DLD1 (cell line): ENCODE data around the gene PRKAR1B.

Source experiments
- in situ Hi-C: cut with HindIII; loops from 2 replicates; pipeline ENCODE4 v1.10.0; 2017; ENCODE audit warnings: low sequenced_read_pairs

PRKAR1B gene

DNA sequence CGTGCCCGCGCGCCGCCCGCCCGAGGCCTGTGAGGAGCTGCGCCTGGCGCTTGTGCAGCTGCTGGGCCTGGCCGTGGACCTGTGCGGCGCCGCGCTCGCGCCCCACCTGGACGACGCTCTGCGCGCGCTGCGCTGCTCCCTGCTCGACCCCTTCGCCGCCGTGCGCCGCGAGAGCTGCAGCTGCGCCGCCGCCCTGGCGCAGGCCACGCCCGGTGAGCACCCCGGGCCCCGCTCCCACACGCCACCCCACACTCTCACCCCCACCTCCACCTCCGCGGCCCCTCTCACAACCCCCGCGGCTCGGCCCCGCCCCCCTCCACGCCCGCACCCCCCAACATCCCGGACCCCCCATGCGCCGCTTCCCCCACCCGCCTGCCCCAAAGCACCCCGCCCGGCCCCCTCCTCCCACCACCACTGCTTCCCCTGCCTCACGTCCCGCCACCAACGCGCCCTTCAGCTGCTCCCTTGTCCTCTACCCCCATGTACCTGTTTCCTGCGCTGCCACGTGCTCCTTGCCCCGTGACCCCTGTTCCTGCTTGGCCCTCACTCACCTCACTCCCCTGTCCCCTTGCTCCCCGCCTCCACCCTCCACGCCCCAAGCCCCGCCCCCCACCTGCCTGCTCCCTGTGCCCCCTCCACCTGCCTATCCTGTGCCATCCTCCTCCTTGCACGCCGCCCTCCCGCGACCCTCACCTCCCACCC is at the start of gene PRKAR1B:
TSS of gene PRKAR1B (minus strand) at position 178 of the 702 bp plus-strand sequence. CDS start 15,776 bp downstream, outside the sequence.
- in situ Hi-C loops, result no loop called here

DNA sequence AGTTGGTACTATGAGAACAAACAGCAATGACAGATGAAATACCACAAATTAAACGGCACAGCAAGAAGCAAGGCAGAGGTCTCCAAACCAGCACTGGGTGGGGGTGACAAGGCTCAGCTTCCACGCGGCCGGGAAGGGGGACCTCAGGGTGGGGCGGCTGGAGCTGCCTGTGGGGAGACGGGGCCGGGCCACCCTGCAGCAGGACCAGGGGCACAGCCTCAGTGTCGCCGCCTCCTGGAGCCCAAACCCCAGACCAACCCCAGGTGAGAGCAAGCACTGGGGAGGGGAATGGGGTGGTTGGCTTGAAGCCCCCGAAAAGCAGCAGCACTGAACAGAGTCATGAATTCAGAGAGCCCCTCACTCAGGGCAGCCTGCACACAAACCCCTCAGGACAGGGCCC is 49.3 kb upstream of the PRKAR1B start:
- in situ Hi-C loops, result loop anchor here (25.0 kb wide), 1 partner anchor 186 kb away; the partner anchor contains the start of gene ADAP1

DNA sequence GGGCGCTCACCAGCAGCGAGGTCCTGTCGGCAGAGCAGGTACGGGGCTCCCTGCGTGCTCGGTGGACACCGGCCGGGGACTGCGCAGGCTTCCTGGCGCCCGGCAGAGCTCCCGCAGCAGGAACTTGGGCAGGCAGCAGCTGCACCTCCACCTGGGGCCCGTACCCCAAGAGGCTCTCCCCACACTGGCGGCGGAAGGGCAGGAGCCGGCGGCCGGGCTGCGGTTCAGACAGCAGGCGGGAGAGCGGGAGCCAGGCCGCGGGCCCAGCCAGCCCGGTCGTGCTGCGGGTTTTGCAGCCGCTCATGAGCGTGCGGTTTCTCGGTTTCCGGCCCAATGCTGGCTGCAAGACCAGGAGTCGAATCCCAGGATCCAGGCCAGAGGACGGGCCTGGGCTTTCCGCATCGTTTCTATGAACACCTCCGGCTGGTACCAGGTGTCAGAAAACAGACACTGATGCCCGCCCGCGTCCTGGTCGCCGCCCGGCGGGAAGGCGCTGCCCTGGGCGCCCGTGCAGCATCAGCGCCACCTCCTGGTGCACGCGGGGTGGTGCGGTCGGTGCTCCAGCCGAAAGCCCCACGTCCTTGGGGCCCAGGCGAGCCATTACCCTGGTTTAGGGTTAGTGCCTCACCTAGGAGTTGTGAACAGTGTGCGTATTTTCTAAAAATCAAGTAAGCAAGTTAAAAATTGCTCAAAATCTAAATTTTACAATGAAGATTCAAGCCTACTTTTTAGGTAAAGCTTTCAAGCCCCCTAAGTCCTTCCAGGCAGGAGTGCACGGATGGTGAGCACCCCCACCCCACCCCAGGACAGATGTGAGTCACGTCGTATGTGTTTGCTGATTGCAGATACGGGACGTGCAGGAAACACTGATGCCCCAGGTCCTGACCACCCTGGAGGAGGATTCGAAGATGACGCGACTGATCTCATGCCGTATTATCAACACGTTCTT is 47.4 kb upstream of the PRKAR1B start:
- in situ Hi-C loops, result loop anchor here (25.0 kb wide), 1 partner anchor 188 kb away; the partner anchor contains the start of gene ADAP1

DNA sequence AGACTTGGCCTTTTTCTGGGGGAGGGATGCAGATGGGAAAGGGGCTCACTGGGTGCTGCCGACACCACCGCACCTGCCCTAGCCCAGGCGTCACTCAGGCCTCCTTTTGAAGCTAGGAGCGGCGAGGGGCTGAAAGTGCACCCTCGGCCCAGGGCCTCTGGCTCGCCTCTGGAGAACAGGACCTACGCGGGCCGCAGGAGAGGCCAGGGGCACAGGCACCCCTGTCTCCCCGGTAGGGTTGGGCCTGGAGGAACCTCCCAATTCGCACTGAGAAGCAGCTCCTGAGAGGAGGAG is 46.5 kb upstream of the PRKAR1B start:
- in situ Hi-C loops, result no loop called here

DNA sequence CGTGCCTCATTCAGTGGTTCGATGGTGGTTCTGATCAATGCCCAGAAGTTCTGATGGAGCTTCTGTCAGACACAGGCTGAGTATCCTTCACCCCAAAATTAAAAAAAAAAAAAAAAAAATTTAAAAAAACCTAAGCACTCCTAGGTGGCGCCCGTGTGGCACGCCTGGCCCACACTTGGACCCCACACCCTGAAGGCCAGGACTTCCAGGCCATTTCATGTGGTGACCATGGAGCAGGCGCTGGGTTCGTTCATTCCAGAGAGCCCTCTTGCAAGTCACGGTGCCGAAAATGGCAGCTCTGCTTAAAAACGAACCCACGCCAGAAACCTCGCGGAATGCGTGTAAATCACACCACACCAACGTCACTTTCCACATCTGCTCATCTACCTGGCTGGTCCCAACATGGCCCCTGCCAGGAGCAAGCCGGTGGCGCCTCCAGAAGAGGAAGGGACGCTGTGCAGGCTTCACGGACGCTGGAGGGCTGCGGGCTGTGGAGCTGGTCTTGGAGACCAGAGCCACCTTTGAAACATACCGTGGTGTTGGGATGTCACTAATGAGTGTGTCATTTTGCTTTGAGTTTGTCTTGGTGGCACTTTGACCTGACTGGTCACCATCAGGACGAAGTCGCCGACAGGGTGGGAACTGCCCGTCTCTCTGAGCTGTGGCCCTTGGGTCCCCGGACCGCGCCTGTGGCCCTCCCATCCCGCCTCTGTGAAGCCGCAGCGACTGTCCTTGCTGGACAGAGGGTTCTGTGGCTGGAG is 46.0 kb upstream of the PRKAR1B start:
- in situ Hi-C loops, result no loop called here

DNA sequence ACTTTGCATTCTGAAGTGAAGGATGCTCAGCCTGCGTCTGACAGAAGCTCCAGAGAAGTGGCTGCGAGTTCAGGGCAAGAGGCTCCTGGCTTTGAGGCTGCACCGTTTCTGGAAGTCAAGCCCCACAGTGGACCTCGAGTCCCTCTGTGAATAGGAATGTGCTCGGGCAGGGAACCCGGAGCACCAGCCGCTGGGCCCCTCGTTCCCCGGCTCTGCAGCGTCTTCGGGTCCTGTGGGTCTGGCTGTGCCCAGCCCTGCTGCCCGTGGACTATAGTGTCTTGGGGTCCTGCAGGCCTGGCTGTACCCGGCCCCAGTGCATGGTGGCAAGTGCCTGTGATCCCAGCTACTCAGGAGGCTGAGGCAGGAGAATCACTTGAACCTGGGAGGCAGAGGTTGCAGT is 45.3 kb upstream of the PRKAR1B start:
- in situ Hi-C loops, result no loop called here

DNA sequence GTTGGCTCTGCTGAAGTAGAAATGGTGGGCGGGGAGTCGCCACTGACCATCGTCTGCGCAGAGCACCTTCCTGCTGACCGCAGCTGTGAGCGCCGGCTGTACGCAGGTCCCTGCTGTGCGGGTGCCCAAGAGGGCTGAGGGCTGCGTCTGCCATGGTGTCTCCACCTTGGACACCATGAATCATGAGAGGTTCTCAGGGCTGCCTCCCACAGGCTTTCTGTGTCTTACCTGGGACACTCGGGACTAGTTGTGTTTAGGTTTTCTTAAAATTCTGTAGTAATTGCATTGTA is 44.9 kb upstream of the PRKAR1B start:
- in situ Hi-C loops, result no loop called here

DNA sequence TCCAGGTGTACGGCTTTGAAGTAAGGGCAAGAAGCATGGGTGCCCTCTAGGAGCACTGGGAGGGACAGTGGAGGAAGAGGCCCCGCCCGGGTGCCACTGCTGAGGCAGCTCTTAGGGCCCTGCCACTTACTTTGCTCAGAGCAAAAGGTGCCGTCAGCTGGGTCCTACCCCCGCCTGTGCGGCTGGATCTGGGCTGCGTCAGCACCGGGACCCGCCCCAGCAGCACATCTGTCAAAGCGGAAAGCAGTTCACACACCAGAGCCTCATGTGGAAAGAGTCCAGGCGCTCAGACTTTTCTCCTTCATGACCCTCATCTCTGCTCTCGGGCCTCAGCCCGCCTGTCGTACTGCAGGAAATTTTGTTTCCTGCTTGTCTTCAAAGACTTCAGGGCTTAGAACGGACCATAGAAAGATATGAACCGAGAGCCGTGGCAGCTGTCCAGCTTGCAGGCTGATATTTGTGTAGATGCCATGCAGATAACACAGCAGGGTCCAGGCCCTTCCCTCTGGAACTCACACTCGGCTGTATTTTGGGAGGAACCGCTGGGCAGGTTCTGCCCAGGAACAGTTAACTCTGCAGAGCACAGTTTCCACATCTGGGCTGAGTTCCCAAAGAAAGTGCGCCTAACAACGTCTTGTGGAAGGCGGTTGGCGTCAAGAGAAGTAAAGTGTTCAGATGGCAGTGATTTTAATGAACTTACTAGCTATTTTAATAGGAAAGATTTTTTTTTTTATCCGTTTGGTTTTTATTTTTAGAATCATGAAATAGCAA is 44.3 kb upstream of the PRKAR1B start:
- in situ Hi-C loops, result no loop called here

DNA sequence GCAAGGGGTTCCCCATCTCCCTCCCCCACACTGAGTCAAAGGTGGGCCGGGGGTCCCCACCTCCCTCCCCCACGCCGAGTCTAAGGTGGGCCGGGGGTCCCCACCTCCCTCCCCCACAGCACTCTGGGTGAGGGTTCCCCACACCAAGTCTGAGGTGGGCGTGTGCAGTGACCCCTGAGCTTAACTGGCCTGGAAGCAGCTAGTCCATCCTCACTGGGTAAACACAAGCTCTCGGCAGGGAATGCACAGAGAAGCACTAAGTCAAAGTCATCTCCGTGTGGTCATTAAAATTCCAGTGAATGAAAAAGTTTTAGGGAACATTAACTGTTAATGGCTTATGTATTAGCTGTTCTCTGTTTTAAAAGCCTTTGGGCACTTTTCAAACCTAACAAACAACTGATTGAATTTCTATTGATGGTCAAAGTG is 43.7 kb upstream of the PRKAR1B start:
- in situ Hi-C loops, result no loop called here

DNA sequence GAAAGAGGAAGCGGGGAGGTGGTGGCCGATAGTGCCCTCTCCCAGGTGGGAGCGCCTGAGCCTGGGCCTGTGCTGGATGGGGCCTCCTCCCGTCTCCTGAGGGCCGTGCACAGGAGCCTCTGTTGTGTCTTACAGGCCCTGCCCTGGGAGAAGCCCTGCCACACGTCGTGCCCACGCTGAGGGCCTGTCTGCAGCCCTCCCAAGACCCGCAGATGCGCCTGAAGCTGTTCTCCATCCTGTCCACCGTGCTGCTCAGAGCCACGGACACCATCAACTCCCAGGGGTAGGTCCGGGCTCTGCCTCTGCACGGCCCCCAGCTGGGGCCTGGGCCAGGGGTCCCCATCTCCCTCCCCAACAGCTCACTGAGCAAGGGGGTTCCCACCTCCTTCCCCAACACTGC is 43.3 kb upstream of the PRKAR1B start:
- in situ Hi-C loops, result no loop called here

DNA sequence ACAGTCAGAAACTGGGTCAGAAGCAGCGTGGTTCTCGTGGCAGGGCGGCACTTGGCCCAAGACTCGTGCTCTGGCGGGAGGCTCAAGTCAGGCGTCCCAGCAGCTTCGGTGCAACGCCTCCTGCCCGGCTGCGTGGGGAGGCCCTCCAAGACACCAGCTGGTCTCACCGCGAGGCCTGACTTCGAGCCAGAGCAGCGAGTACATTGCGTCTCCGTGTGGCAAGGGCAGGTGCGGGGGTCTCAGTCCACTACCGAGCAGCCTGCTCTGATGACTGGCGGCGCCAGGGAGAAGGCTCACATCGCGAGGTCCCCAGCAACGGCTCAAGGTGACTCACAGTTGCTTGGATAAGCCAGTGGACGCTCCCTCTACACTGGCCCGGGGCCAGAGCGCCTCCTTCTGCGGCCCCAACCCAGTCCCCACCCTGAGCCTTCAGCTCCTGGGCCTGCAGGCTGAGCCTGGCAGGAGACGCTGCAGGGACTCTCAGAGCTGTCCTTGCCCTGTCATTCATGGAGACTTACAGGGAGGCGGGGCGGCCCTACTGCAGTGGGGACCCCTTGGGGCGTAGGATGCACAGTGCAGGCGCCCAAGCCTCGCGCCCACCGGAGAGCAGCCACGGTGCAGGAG is 41.9 kb upstream of the PRKAR1B start:
- in situ Hi-C loops, result no loop called here

DNA sequence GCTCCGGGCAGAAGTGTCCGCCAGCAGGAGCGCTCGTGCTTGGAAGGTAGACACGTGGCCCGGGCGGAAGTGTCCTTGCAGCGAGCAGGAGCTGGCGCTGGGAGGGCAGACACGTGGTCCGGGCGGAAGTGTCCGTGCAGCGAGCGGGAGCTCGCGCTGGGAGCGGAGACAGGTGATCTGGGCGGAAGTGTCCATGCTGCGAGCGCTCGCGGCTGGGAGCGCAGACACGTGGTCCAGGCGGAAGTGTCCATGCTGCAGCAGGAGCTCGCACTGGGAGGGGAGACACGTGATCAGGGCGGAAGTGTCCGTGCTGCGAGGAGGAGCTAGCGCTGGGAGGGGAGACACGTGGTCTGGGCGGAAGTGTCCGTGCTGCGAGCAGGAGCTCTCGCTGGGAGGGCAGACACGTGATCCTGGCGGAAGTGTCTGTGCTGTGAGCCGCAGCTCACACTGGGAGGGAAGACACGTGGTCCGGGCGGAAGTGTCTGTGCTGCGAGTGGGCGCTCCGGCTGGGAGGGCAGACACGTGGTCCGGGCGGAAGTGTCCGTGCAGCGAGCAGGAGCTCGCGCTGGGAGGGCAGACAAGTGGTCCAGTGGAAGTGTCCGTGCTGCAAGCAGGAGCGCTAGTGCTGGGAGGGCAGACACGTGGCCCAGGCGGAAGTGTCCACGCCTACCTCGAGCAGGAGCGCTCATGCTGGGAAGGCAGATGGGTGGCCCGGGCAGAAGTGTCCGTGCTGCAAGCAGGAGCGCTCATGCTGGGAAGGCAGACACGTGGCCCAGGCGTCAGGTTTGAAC is 41.1 kb upstream of the PRKAR1B start:
- in situ Hi-C loops, result no loop called here

DNA sequence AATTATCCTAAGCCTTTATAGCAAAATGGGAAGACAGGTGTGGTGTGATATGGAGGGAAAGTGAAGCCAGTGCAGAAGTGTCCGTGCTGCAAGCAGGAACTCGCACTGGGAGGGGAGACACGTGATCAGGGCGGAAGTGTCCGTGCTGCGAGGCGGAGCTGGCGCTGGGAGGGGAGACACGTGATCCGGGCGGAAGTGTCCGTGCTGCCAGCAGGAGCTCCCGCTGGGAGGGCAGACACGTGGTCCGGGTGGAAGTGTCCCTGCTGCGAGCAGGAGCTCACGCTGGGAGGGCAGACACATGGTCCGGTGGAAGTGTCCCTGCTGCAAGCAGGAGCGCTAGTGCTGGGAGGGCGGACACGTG is 40.5 kb upstream of the PRKAR1B start:
- in situ Hi-C loops, result no loop called here

DNA sequence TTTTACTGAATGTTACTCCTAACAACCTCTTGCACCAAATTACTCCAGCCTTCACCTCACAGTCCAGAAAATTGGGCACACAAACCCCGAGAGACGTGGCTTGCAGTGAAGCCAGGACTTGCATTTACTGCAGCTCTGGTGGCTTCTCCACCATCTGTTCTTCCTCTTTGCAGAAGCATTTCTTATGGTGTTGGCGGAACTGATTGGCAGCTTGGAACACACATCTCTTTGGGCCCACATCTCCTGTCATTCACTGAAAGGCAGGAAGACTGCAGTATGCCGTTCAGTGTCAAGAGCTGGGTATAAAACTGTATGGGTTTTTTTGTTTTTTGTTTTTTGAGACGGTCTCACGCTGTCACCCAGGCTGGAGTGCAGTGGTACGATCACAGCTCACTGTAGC is 38.3 kb upstream of the PRKAR1B start:
- in situ Hi-C loops, result no loop called here

DNA sequence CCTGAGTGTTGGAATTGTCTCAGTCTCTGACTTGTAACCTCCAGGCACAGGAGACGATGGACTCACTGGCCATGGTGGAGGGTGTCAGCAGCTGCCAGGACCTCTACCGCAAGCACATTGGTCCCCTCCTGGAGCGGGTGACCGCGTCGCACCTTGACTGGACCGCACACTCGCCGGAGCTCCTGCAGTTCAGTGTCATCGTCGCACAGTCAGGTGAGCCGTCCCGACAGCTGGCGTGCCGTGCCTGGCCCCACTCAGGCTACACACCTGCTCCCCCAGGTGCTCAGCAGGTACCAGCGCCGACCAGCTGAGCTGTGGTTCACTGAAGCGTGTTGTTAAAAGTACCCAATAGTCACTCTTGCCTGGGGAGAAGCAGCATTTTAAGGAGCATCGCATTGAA is 36.7 kb upstream of the PRKAR1B start:
- in situ Hi-C loops, result no loop called here

DNA sequence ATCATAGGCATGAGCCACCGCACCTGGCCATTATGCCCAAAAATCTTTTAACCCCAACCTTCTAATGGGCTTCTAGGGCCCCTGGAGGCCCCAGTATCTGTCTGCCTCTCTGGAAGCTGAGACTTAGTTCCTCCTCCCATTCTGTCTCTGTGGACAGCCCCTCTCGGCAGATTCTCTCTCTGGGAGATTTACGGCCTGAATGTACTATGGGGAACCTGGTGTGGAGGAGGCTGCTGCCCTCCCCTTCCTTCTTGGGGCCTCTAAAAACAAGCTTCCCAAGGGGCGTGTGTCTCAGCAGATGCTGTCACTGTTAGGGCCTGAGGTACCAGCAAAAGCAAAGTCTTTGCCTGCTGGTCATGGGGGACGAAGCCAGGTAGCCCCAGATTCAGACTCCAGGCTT is 35.8 kb upstream of the PRKAR1B start:
- in situ Hi-C loops, result no loop called here

DNA sequence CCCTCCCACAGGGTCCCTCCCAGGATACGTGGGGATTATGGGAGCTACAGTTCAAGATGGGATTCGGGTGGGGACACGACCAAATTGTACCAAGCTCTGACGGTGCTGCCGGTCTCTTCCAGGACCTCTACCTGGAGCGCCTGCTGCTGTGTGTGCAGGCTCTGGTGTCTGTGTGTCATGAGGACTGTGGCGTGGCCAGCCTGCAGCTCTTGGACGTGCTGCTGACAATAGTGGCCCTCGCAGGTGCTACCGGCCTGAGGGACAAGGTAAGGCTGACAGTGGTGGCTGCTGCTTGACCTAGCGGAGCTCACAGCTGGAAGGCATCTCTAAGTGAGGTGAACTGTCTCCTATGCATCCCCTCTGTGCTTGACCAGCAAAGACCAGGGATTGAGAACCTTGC is 34.5 kb upstream of the PRKAR1B start:
- in situ Hi-C loops, result no loop called here

DNA sequence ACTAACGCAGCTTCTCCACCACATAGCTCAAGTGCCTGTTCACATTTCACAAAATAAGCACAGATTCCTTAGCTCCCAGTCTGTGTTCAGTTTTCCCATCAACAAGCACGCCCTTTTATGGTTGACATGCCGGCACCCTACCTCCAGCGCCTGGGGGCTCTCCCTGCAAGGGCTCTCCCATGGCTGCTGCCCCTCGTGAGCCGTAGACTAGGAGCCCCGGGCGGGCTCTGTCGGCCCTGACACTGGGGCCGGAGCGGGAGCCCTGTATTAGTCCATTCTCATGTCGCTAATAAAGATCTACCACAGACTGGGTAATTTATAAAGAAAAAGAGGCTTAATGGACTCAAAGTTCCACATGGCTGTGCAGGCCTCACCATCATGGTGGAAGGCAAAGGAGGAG is 34.0 kb upstream of the PRKAR1B start:
- in situ Hi-C loops, result no loop called here

DNA sequence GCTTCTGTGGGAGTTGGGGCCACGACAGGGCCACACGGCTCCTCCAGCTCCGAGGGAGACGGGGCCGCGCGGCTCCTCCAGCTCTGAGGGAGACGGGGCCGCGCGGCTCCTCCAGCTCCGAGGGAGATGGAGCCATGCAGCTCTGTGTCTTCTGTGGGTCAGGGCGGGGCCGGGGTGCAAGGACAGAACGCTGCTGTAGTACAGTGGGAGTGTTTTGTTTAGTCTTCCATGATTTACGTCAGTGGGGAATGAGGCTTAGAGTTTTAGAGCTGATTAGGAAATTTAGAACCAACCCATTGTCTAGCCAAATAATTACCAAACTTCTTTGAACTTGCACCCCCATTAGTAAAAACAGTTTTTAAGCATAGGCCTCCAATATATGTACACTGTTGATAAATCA is 32.9 kb upstream of the PRKAR1B start:
- in situ Hi-C loops, result no loop called here

DNA sequence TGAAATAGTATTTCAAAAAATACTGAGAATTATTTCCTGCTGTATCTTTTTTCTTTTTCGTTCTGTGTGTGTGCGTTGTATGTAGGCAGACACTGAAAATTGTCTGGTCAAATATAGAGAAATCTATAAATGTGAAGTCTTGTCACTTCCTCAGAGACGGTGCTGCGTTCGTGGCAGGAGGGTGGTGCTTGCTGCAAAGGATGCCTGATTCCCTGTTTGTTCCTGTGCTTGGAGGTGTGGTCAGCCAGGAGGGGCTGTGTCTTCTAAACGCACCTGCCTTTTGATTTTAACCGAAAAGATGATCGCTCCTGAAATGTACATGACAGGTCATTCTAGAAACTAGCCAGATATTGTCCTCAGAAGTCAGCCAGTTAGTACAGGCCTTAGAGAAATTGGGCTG is 32.5 kb upstream of the PRKAR1B start:
- in situ Hi-C loops, result no loop called here
